Measurements from ENCODE around the gene PAPPA. TPM values are rescaled to one million over a fixed set of nuclear protein-coding genes. Genes with fewer than 3 reads are reported as not detected.

PAPPA gene
- polyA plus RNA-seq, 4 donors = 4.1 to 7.6 (median 4.3) TPM

- DNase-seq (ENCODE audit: low read depth in 4 of 4, low spot score in 3 of 4) = no peak
Observed at GRCh38 chr9:116181853-116182610, 28.4 kb downstream of the PAPPA start.

- DNase-seq (ENCODE audit: low read depth in 4 of 4, low spot score in 3 of 4) = no peak
Observed at GRCh38 chr9:116182876-116183275, 29.3 kb downstream of the PAPPA start.

- no peak for DNase-seq (ENCODE audit: low read depth in 4 of 4, low spot score in 3 of 4)
Observed at GRCh38 chr9:116187570-116188170, 34.1 kb downstream of the PAPPA start.

GRCh38 chr9:116189683-116190082 is 36.1 kb downstream of the PAPPA start:
- no peak for DNase-seq (ENCODE audit: low read depth in 4 of 4, low spot score in 3 of 4)

GRCh38 chr9:116190637-116191396 is 37.2 kb downstream of the PAPPA start:
- DNase-seq (ENCODE audit: low read depth in 4 of 4, low spot score in 3 of 4) = no peak

- no peak for DNase-seq (ENCODE audit: low read depth in 4 of 4, low spot score in 3 of 4)
Observed at GRCh38 chr9:116191576-116192415, 38.2 kb downstream of the PAPPA start.

GRCh38 chr9:116193636-116194035 is 40.0 kb downstream of the PAPPA start:
- DNase-seq (ENCODE audit: low read depth in 4 of 4, low spot score in 3 of 4) = no peak

GRCh38 chr9:116196806-116197205 is 43.2 kb downstream of the PAPPA start:
- no peak for DNase-seq (ENCODE audit: low read depth in 4 of 4, low spot score in 3 of 4)

- DNase-seq (ENCODE audit: low read depth in 4 of 4, low spot score in 3 of 4) = no peak
Observed at GRCh38 chr9:116198344-116198743, 44.8 kb downstream of the PAPPA start.

GRCh38 chr9:116202219-116202912 is 48.8 kb downstream of the PAPPA start:
- DNase-seq (ENCODE audit: low read depth in 4 of 4, low spot score in 3 of 4) = no peak

- DNase-seq (ENCODE audit: low read depth in 4 of 4, low spot score in 3 of 4) = no peak
Observed at GRCh38 chr9:116204252-116204882, 50.8 kb downstream of the PAPPA start.

GRCh38 chr9:116207371-116208111 is 54.0 kb downstream of the PAPPA start:
- no peak for DNase-seq (ENCODE audit: low read depth in 4 of 4, low spot score in 3 of 4)

- no peak for DNase-seq (ENCODE audit: low read depth in 4 of 4, low spot score in 3 of 4)
Observed at GRCh38 chr9:116208417-116209232, 55.0 kb downstream of the PAPPA start.

- no peak for DNase-seq (ENCODE audit: low read depth in 4 of 4, low spot score in 3 of 4)
Observed at GRCh38 chr9:116209414-116210116, 56.0 kb downstream of the PAPPA start.

- DNase-seq (ENCODE audit: low read depth in 4 of 4, low spot score in 3 of 4) = no peak
Observed at GRCh38 chr9:116212986-116213692, 59.5 kb downstream of the PAPPA start.

GRCh38 chr9:116213693-116214047 is 60.1 kb downstream of the PAPPA start:
- DNase-seq (ENCODE audit: low read depth in 4 of 4, low spot score in 3 of 4) = no peak

- no peak for DNase-seq (ENCODE audit: low read depth in 4 of 4, low spot score in 3 of 4)
Observed at GRCh38 chr9:116218399-116218798, 64.8 kb downstream of the PAPPA start.
